Mesendoderm (in vitro differentiated cells): Measurements from ENCODE around the gene EBI3.
A peak's percentile ranks its signal among the peaks of the same experiment; 100 is the strongest.

ENCODE experiments used
- DNase-seq: peaks from one replicate; pipeline ENCODE4 v3.0.0; 2013
- H2AK5ac ChIP-seq: 2 replicates; pipeline ENCODE4 v1.6.1; 2013; ENCODE audit warnings: low read length, inconsistent platforms
- H2BK120ac ChIP-seq: 2 replicates; pipeline ENCODE4 v1.6.1; 2013; ENCODE audit warnings: low read depth, mild to moderate bottlenecking, low read length, moderate library complexity, mixed read lengths
- H2BK15ac ChIP-seq: replicated peaks from 2 replicates; pipeline ENCODE4 v1.6.1; 2013; ENCODE audit warnings: low read depth, mild to moderate bottlenecking, moderate library complexity
- H2BK5ac ChIP-seq: 2 replicates; pipeline ENCODE4 v1.6.1; 2013; ENCODE audit warnings: low read length, inconsistent platforms
- H3K18ac ChIP-seq: 2 replicates; pipeline ENCODE4 v1.6.1; 2013; ENCODE audit warnings: mild to moderate bottlenecking, low read length, mixed read lengths
- H3K23ac ChIP-seq: one replicate; pipeline ENCODE4 v1.6.1; 2013; ENCODE audit warnings: low read length
- H3K27ac ChIP-seq: 2 replicates; pipeline ENCODE4 v1.5.1; 2013; ENCODE audit warnings: low read depth, mild to moderate bottlenecking, inconsistent platforms, low read length, moderate library complexity
- H3K27me3 ChIP-seq: 2 replicates; pipeline ENCODE4 v1.6.1; 2013; ENCODE audit warnings: low read length, control low read depth, mild to moderate bottlenecking, inconsistent platforms; ENCODE audit not compliant: insufficient read depth, poor library complexity
- H3K36me3 ChIP-seq: 2 replicates; pipeline ENCODE4 v1.6.1; 2013; ENCODE audit warnings: low read length, inconsistent platforms; ENCODE audit not compliant: control insufficient read depth, insufficient read depth
- H3K4ac ChIP-seq: one replicate; pipeline ENCODE4 v1.6.1; 2013; ENCODE audit warnings: low read depth, mild to moderate bottlenecking, low read length, moderate library complexity
- H3K4me1 ChIP-seq: 2 replicates; pipeline ENCODE4 v1.6.1; 2013; ENCODE audit warnings: low read depth, low read length, inconsistent platforms; ENCODE audit not compliant: control insufficient read depth
- H3K4me2 ChIP-seq: 2 replicates; pipeline ENCODE4 v1.6.1; 2013; ENCODE audit warnings: low read length
- H3K4me3 ChIP-seq: 2 replicates; pipeline ENCODE4 v1.5.1; 2013; ENCODE audit warnings: mild to moderate bottlenecking, low read length
- H3K56ac ChIP-seq: one replicate; pipeline ENCODE4 v1.6.1; 2013; ENCODE audit warnings: low read length
- H3K79me1 ChIP-seq: 2 replicates; pipeline ENCODE4 v1.6.1; 2013; ENCODE audit warnings: low read length, inconsistent platforms
- H3K79me2 ChIP-seq: 2 replicates; pipeline ENCODE4 v1.6.1; 2013; ENCODE audit warnings: mild to moderate bottlenecking, low read length; ENCODE audit not compliant: control insufficient read depth, insufficient read depth
- H3K9ac ChIP-seq: 2 replicates; pipeline ENCODE4 v1.6.1; 2013; ENCODE audit warnings: low read length, inconsistent platforms
- H4K5ac ChIP-seq: one replicate; pipeline ENCODE4 v1.6.1; 2013; ENCODE audit warnings: low read length
- H4K8ac ChIP-seq: one replicate; pipeline ENCODE4 v1.6.1; 2013; ENCODE audit warnings: low read depth, mild to moderate bottlenecking, control low read depth, low read length, moderate library complexity
- WGBS: extraction: QIAGEN DNeasy Blood & Tissue Kit; methylation state at CpG from one replicate; pipeline ENCODE4 v1.1.7; 2013; ENCODE audit warnings: low lambda C conversion rate, missing lambda C conversion rate; ENCODE audit not compliant: insufficient coverage; ENCODE audit errors: extremely low coverage; 5-methylcytosine and 5-hydroxymethylcytosine counted together

Gene EBI3

GRCh38 chr19:4264812-4265211, 35.5 kb downstream of the EBI3 start:
- no peak for DNase-seq
- Histone ChIP-seq H2AK5ac (no peak overlapping the region), H3K18ac (no peak overlapping the region), H2BK5ac (no peak overlapping the region), H2BK120ac (no peak overlapping the region), H3K4me3 (no peak overlapping the region), H3K9ac (no peak overlapping the region), H4K8ac (no peak overlapping the region), H3K27ac (no peak overlapping the region), H3K4me1 (no peaks in the 10 kb centered on the region), H2BK15ac (no peak overlapping the region), H3K23ac (no peak overlapping the region), H3K79me1 (no peaks in the 10 kb centered on the region), H4K5ac (no peak overlapping the region), H3K56ac (no peak overlapping the region), H3K79me2 (no peaks in the 10 kb centered on the region), H3K27me3 (no peaks in the 10 kb centered on the region), H3K4ac (no peak overlapping the region), H3K4me2 (no peak overlapping the region), H3K36me3 (no peaks in the 10 kb centered on the region)
- WGBS, result no CpG with 5 or more reads among the region's 4 CpGs

- Histone ChIP-seq H3K4me1 (no peaks in the 10 kb centered on the region), H3K27ac (no peak overlapping the region), H3K4me3 (no peak overlapping the region), H4K8ac (no peak overlapping the region), H3K56ac (no peak overlapping the region), H4K5ac (no peak overlapping the region), H3K4me2 (no peak overlapping the region), H2BK120ac (no peak overlapping the region), H3K4ac (no peak overlapping the region), H3K27me3 (no peaks in the 10 kb centered on the region), H3K18ac (no peak overlapping the region), H2BK5ac (no peak overlapping the region), H3K36me3 (no peaks in the 10 kb centered on the region), H3K23ac (no peak overlapping the region), H3K9ac (no peak overlapping the region), H2AK5ac (no peak overlapping the region), H2BK15ac (no peak overlapping the region), H3K79me2 (no peaks in the 10 kb centered on the region), H3K79me1 (no peaks in the 10 kb centered on the region)
- DNase-seq, result no peak
- WGBS, result no CpG with 5 or more reads among the region's 18 CpGs
Measured at GRCh38 chr19:4266253-4267000, 37.1 kb downstream of the EBI3 start.

- Histone ChIP-seq H3K56ac (no peak overlapping the region), H2AK5ac (no peak overlapping the region), H3K27ac (no peak overlapping the region), H3K9ac (no peak overlapping the region), H3K79me1 (no peaks in the 10 kb centered on the region), H4K5ac (no peak overlapping the region), H3K18ac (no peak overlapping the region), H2BK5ac (no peak overlapping the region), H3K36me3 (no peaks in the 10 kb centered on the region), H3K27me3 (no peaks in the 10 kb centered on the region), H2BK120ac (no peak overlapping the region), H3K23ac (no peak overlapping the region), H2BK15ac (no peak overlapping the region), H3K4me2 (no peak overlapping the region), H3K4ac (no peak overlapping the region), H3K4me1 (no peaks in the 10 kb centered on the region), H4K8ac (no peak overlapping the region), H3K79me2 (no peaks in the 10 kb centered on the region), H3K4me3 (no peak overlapping the region)
- no CpG with 5 or more reads among the region's 21 CpGs for WGBS
- peak; percentile 92 for DNase-seq
Measured at GRCh38 chr19:4267101-4267900, 38.0 kb downstream of the EBI3 start.

- H2AK5ac ChIP-seq, result no peak overlapping the region
- WGBS, result no CpG with 5 or more reads among the region's 30 CpGs
- H3K27ac ChIP-seq, result no peak overlapping the region
- H3K23ac ChIP-seq, result no peak overlapping the region
- H3K4me1 ChIP-seq, result no peaks in the 10 kb centered on the region
- H3K9ac ChIP-seq, result no peak overlapping the region
- no peaks in the 10 kb centered on the region for H3K79me1 ChIP-seq
- H3K18ac ChIP-seq, result no peak overlapping the region
- no peak overlapping the region for H3K56ac ChIP-seq
- no peak overlapping the region for H3K4me3 ChIP-seq
- H3K79me2 ChIP-seq, result no peaks in the 10 kb centered on the region
- no peak overlapping the region for H3K4ac ChIP-seq
- H2BK5ac ChIP-seq, result no peak overlapping the region
- no peaks in the 10 kb centered on the region for H3K27me3 ChIP-seq
- DNase-seq, result no peak
- H2BK15ac ChIP-seq, result no peak overlapping the region
- no peak overlapping the region for H2BK120ac ChIP-seq
- H4K5ac ChIP-seq, result no peak overlapping the region
- no peaks in the 10 kb centered on the region for H3K36me3 ChIP-seq
- H4K8ac ChIP-seq, result no peak overlapping the region
- H3K4me2 ChIP-seq, result no peak overlapping the region
Measured at GRCh38 chr19:4267901-4268815, 38.8 kb downstream of the EBI3 start.

- H3K4ac ChIP-seq, result no peak overlapping the region
- no CpG with 5 or more reads among the region's 13 CpGs for WGBS
Measured at GRCh38 chr19:4268816-4269430, 39.6 kb downstream of the EBI3 start.

More at GRCh38 chr19:4268816-4269430, 39.6 kb downstream of the EBI3 start:
- H4K5ac ChIP-seq, result no peak overlapping the region
- no peak overlapping the region for H3K18ac ChIP-seq
- no peak overlapping the region for H3K56ac ChIP-seq
- H3K4me1 ChIP-seq, result no peaks in the 10 kb centered on the region
- H4K8ac ChIP-seq, result no peak overlapping the region
- H2BK5ac ChIP-seq, result no peak overlapping the region
- H2BK15ac ChIP-seq, result no peak overlapping the region
- no peak for DNase-seq
- H2AK5ac ChIP-seq, result no peak overlapping the region
- H3K4me2 ChIP-seq, result no peak overlapping the region
- no peak overlapping the region for H3K4me3 ChIP-seq
- H3K79me2 ChIP-seq, result no peaks in the 10 kb centered on the region
- H3K27me3 ChIP-seq, result no peaks in the 10 kb centered on the region
- H2BK120ac ChIP-seq, result no peak overlapping the region
- H3K23ac ChIP-seq, result no peak overlapping the region
- no peaks in the 10 kb centered on the region for H3K36me3 ChIP-seq
- no peaks in the 10 kb centered on the region for H3K79me1 ChIP-seq
- no peak overlapping the region for H3K27ac ChIP-seq
- H3K9ac ChIP-seq, result no peak overlapping the region
